Measurements from ENCODE around the gene CENPS.

- TF ChIP-seq CTCF (conservative IDR thresholded peaks at IDR 0.05 in 1 of 2, IDR thresholded peaks at IDR 0.05 in 1 of 2; ENCODE audit: extremely low read depth in 1 of 2, insufficient read depth in 1 of 2, low read depth in 1 of 2, low read length in 2 of 2) (no peak), EZH2 (IDR thresholded peaks at IDR 0.05; ENCODE audit: borderline replicate concordance, low read length) (no peak)
Observed at GRCh38 chr1:10419351-10419750, 10.9 kb upstream of the CENPS start.

All from mammary epithelial cell (primary cell).